GM23338 (cell line): Measurements from ENCODE around the gene FBXW4. TPM values are rescaled to one million over a fixed set of nuclear protein-coding genes. Genes with fewer than 3 reads are reported as not detected.

Experiments used
- ATAC-seq: fragments of 200-7000 bp; cut with Tn5 transposase; 3 replicates; pipeline ENCODE4 v1.9.1; 2020
- DNase-seq: peaks from one replicate; pipeline ENCODE4 v3.0.0-alpha.2; 2015; ENCODE audit warnings: low spot score
- H2AFZ ChIP-seq: fragments of 200-600 bp; sonication (generic); 2 replicates; pipeline ENCODE4 v1.8.0; 2016; ENCODE audit warnings: antibody characterized with exemption, mild to moderate bottlenecking, moderate library complexity
- H3F3A ChIP-seq: fragments of 200-600 bp; sonication (generic); replicated peaks from 2 replicates; pipeline ENCODE4 v1.8.0; 2017; ENCODE audit warnings: antibody characterized with exemption, mixed run types, low read depth
- H3K27ac ChIP-seq: fragments of 200-600 bp; sonication (generic); 2 replicates; pipeline ENCODE4 v1.6.1; 2016; ENCODE audit warnings: low read depth
- H3K27me3 ChIP-seq: fragments of 200-600 bp; sonication (generic); 2 replicates; pipeline ENCODE4 v1.8.0; 2016; ENCODE audit warnings: mild to moderate bottlenecking, mixed run types, moderate library complexity; ENCODE audit not compliant: insufficient read depth
- H3K36me3 ChIP-seq: fragments of 200-600 bp; sonication (generic); 2 replicates; pipeline ENCODE4 v1.8.0; 2016; ENCODE audit warnings: mild to moderate bottlenecking; ENCODE audit not compliant: insufficient read depth
- H3K4me1 ChIP-seq: fragments of 200-600 bp; sonication (generic); 2 replicates; pipeline ENCODE4 v1.8.0; 2016; ENCODE audit warnings: mild to moderate bottlenecking, moderate library complexity; ENCODE audit not compliant: insufficient read depth
- H3K4me2 ChIP-seq: fragments of 200-600 bp; sonication (generic); 2 replicates; pipeline ENCODE4 v1.7.1; 2017; ENCODE audit warnings: mixed run types
- H3K4me3 ChIP-seq: fragments of 200-600 bp; sonication (generic); 2 replicates; pipeline ENCODE4 v1.6.1; 2016; ENCODE audit warnings: mixed run types
- H3K79me2 ChIP-seq: fragments of 200-600 bp; sonication (generic); replicated peaks from 2 replicates; pipeline ENCODE4 v1.8.0; 2017; ENCODE audit warnings: mild to moderate bottlenecking; ENCODE audit not compliant: insufficient read depth
- H3K9me2 ChIP-seq: fragments of 200-600 bp; sonication (generic); 2 replicates; pipeline ENCODE4 v1.8.0; 2017; ENCODE audit not compliant: insufficient read depth
- H4K20me1 ChIP-seq: fragments of 200-600 bp; sonication (generic); replicated peaks from 2 replicates; pipeline ENCODE4 v1.8.0; 2017; ENCODE audit warnings: mild to moderate bottlenecking; ENCODE audit not compliant: insufficient read depth
- H3K27ac Mint-ChIP-seq: 2 replicates; pipeline ENCODE4 v1.8.0; 2020; ENCODE audit warnings: inconsistent platforms, mild to moderate bottlenecking, moderate library complexity, mixed read lengths
- H3K27me3 Mint-ChIP-seq: 3 replicates; pipeline ENCODE4 v1.8.0; 2022; ENCODE audit warnings: low read depth, mild to moderate bottlenecking, moderate library complexity, mixed read lengths, inconsistent platforms; ENCODE audit not compliant: insufficient read depth, poor library complexity
- H3K36me3 Mint-ChIP-seq: 3 replicates; pipeline ENCODE4 v1.8.0; 2021; ENCODE audit warnings: low read depth, mild to moderate bottlenecking, inconsistent platforms, moderate library complexity, mixed read lengths
- H3K4me1 Mint-ChIP-seq: 3 replicates; pipeline ENCODE4 v1.8.0; 2020; ENCODE audit warnings: mild to moderate bottlenecking, inconsistent platforms, mixed read lengths
- H3K4me3 Mint-ChIP-seq: 3 replicates; pipeline ENCODE4 v1.8.0; 2021; ENCODE audit warnings: moderate library complexity, mild to moderate bottlenecking, inconsistent platforms, mixed read lengths
- H3K9me3 Mint-ChIP-seq: 3 replicates; pipeline ENCODE4 v1.8.0; 2020; ENCODE audit warnings: moderate library complexity, mild to moderate bottlenecking, inconsistent platforms, mixed read lengths
- CREB1 ChIP-seq: fragments of 250-450 bp; sonication (Bioruptor Pico); IDR thresholded peaks from 2 replicates; pipeline ENCODE4 v1.5.0; 2020; ENCODE audit warnings: low read depth, mild to moderate bottlenecking, moderate library complexity
- EZH2 ChIP-seq: fragments of 200-600 bp; sonication (generic); IDR thresholded peaks from one replicate; pipeline ENCODE4 v1.8.0; 2017; ENCODE audit warnings: antibody characterized with exemption, mild to moderate bottlenecking, low read depth; ENCODE audit not compliant: unreplicated experiment
- POLR2AphosphoS5 ChIP-seq: IDR thresholded peaks from 2 replicates; pipeline ENCODE4 v1.6.1; 2016; ENCODE audit warnings: antibody characterized with exemption, low read depth
- STAT1 ChIP-seq: IDR thresholded peaks from one replicate; pipeline ENCODE4 v1.6.1; 2016; ENCODE audit warnings: antibody characterized with exemption; ENCODE audit not compliant: unreplicated experiment
- ZNF331 ChIP-seq: fragments of 250-450 bp; sonication (Bioruptor Pico); IDR thresholded peaks from 2 replicates; pipeline ENCODE4 v1.5.0; 2020; ENCODE audit warnings: low read depth, mild to moderate bottlenecking, moderate library complexity
- polyA plus RNA-seq: library from polyadenylated mRNA; unstranded; fragments of >200 nt; fragmentation: Nextera tagmentation; extraction: Ambion mirVana; gene quantifications from 2 replicates; pipeline ENCODE4 v1.2.1, GENCODE V29; 2016
- total RNA-seq: library from RNA; depleted of rRNA; stranded (reverse); fragments of >200 nt; shearing (Covaris generic); gene quantifications from 2 replicates; pipeline ENCODE4 v1.2.3, GENCODE V29; 2014
- TF ChIP-seq, protein P1 (sequence below): fragments of 250-450 bp; sonication (Bioruptor Pico); IDR thresholded peaks from 2 replicates; pipeline ENCODE4 v1.5.0; 2020; ENCODE audit warnings: mild to moderate bottlenecking, moderate library complexity
- TF ChIP-seq, protein P2 (sequence below): IDR thresholded peaks from one replicate; pipeline ENCODE4 v1.6.1; 2018; ENCODE audit warnings: antibody characterized with exemption; ENCODE audit not compliant: unreplicated experiment
- TF ChIP-seq, protein P3 (sequence below), 2 experiments: fragments of 200-600 bp in 1 of 2; sonication (generic) in 1 of 2; conservative IDR thresholded peaks; 2 replicates each; pipeline versions ENCODE4 v1.5.1 to v1.6.1; 2016 to 2017; ENCODE audit warnings: antibody characterized with exemption in 2 of 2, low read depth in 2 of 2, mild to moderate bottlenecking in 2 of 2, moderate library complexity in 1 of 2

The FBXW4 gene
- total and polyA plus RNA-seq, 2 experiments from 2014 or later: 8.0 to 18.6 TPM

DNA sequence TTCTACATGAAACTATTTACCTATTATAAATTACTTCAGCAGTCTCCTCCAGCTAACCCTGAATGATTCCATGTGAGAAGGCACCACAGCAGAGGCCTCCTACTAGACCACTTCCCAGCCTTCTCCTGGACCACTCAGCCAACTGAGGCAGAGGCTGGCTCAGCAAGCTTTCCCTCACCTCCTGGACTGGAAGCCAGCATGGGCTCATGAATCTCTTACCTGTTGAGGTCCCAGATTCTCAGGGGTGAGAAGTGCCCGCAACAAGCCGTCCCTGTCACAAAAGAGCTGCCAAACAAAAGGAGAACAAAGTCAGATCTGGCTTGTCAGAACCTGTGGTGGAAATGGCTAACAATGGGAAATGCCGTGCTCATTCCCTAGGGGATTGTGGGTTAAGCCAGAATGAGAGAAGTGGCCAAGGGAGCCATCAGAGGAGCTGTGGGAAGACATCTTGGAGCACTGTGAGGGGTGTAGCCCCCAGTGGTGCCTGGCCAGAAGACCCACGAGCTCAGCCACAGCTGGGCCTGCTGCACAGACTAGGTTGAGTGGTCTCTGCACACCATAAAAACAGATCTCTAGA lies 70.4 kb downstream of the FBXW4 start:
- Mint-ChIP-seq H3K27ac (no peak overlapping the region), H3K9me3 (no peaks in the 10 kb centered on the region), H3K27me3 (peaks cover 4% of the 10 kb centered on the region), H3K4me3 (no peak overlapping the region), H3K36me3 (peaks cover 8% of the 10 kb centered on the region), H3K4me1 (no peaks in the 10 kb centered on the region)
- H4K20me1 ChIP-seq: no peaks in the 10 kb centered on the region
- H3F3A ChIP-seq: no peaks in the 10 kb centered on the region
- no peaks in the 10 kb centered on the region for H3K79me2 ChIP-seq
- peaks cover 3% of the 10 kb centered on the region; the same call in 1 of the 2 replicates for H3K36me3 ChIP-seq
- no peak overlapping the region for H3K27ac ChIP-seq
- no peaks in the 10 kb centered on the region for H3K27me3 ChIP-seq
- ATAC-seq (no peak), DNase-seq (no peak)
- H3K4me2 ChIP-seq: no peak overlapping the region
- no peak overlapping the region for H2AFZ ChIP-seq
- H3K4me3 ChIP-seq: no peak overlapping the region
- no peaks in the 10 kb centered on the region for H3K9me2 ChIP-seq
- TF ChIP-seq POLR2AphosphoS5 (no peak), ZNF331 (CRISPR knock-in tag) (no peak), EZH2 (no peak), CREB1 (no peak), STAT1 (no peak)
- TF ChIP-seq, protein P1, sequence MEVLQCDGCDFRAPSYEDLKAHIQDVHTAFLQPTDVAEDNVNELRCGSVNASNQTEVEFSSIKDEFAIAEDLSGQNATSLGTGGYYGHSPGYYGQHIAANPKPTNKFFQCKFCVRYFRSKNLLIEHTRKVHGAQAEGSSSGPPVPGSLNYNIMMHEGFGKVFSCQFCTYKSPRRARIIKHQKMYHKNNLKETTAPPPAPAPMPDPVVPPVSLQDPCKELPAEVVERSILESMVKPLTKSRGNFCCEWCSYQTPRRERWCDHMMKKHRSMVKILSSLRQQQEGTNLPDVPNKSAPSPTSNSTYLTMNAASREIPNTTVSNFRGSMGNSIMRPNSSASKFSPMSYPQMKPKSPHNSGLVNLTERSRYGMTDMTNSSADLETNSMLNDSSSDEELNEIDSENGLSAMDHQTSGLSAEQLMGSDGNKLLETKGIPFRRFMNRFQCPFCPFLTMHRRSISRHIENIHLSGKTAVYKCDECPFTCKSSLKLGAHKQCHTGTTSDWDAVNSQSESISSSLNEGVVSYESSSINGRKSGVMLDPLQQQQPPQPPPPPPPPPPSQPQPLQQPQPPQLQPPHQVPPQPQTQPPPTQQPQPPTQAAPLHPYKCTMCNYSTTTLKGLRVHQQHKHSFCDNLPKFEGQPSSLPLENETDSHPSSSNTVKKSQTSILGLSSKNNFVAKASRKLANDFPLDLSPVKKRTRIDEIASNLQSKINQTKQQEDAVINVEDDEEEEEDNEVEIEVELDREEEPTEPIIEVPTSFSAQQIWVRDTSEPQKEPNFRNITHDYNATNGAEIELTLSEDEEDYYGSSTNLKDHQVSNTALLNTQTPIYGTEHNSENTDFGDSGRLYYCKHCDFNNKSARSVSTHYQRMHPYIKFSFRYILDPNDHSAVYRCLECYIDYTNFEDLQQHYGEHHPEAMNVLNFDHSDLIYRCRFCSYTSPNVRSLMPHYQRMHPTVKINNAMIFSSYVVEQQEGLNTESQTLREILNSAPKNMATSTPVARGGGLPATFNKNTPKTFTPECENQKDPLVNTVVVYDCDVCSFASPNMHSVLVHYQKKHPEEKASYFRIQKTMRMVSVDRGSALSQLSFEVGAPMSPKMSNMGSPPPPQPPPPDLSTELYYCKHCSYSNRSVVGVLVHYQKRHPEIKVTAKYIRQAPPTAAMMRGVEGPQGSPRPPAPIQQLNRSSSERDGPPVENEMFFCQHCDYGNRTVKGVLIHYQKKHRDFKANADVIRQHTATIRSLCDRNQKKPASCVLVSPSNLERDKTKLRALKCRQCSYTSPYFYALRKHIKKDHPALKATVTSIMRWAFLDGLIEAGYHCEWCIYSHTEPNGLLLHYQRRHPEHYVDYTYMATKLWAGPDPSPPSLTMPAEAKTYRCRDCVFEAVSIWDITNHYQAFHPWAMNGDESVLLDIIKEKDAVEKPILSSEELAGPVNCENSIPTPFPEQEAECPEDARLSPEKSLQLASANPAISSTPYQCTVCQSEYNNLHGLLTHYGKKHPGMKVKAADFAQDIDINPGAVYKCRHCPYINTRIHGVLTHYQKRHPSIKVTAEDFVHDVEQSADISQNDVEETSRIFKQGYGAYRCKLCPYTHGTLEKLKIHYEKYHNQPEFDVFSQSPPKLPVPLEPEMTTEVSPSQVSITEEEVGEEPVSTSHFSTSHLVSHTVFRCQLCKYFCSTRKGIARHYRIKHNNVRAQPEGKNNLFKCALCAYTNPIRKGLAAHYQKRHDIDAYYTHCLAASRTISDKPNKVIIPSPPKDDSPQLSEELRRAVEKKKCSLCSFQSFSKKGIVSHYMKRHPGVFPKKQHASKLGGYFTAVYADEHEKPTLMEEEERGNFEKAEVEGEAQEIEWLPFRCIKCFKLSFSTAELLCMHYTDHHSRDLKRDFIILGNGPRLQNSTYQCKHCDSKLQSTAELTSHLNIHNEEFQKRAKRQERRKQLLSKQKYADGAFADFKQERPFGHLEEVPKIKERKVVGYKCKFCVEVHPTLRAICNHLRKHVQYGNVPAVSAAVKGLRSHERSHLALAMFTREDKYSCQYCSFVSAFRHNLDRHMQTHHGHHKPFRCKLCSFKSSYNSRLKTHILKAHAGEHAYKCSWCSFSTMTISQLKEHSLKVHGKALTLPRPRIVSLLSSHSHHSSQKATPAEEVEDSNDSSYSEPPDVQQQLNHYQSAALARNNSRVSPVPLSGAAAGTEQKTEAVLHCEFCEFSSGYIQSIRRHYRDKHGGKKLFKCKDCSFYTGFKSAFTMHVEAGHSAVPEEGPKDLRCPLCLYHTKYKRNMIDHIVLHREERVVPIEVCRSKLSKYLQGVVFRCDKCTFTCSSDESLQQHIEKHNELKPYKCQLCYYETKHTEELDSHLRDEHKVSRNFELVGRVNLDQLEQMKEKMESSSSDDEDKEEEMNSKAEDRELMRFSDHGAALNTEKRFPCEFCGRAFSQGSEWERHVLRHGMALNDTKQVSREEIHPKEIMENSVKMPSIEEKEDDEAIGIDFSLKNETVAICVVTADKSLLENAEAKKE (CRISPR knock-in tag): no peak
- TF ChIP-seq, protein P2, sequence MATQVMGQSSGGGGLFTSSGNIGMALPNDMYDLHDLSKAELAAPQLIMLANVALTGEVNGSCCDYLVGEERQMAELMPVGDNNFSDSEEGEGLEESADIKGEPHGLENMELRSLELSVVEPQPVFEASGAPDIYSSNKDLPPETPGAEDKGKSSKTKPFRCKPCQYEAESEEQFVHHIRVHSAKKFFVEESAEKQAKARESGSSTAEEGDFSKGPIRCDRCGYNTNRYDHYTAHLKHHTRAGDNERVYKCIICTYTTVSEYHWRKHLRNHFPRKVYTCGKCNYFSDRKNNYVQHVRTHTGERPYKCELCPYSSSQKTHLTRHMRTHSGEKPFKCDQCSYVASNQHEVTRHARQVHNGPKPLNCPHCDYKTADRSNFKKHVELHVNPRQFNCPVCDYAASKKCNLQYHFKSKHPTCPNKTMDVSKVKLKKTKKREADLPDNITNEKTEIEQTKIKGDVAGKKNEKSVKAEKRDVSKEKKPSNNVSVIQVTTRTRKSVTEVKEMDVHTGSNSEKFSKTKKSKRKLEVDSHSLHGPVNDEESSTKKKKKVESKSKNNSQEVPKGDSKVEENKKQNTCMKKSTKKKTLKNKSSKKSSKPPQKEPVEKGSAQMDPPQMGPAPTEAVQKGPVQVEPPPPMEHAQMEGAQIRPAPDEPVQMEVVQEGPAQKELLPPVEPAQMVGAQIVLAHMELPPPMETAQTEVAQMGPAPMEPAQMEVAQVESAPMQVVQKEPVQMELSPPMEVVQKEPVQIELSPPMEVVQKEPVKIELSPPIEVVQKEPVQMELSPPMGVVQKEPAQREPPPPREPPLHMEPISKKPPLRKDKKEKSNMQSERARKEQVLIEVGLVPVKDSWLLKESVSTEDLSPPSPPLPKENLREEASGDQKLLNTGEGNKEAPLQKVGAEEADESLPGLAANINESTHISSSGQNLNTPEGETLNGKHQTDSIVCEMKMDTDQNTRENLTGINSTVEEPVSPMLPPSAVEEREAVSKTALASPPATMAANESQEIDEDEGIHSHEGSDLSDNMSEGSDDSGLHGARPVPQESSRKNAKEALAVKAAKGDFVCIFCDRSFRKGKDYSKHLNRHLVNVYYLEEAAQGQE: no peak
- TF ChIP-seq, protein P3, sequence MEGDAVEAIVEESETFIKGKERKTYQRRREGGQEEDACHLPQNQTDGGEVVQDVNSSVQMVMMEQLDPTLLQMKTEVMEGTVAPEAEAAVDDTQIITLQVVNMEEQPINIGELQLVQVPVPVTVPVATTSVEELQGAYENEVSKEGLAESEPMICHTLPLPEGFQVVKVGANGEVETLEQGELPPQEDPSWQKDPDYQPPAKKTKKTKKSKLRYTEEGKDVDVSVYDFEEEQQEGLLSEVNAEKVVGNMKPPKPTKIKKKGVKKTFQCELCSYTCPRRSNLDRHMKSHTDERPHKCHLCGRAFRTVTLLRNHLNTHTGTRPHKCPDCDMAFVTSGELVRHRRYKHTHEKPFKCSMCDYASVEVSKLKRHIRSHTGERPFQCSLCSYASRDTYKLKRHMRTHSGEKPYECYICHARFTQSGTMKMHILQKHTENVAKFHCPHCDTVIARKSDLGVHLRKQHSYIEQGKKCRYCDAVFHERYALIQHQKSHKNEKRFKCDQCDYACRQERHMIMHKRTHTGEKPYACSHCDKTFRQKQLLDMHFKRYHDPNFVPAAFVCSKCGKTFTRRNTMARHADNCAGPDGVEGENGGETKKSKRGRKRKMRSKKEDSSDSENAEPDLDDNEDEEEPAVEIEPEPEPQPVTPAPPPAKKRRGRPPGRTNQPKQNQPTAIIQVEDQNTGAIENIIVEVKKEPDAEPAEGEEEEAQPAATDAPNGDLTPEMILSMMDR (conservative IDR thresholded peaks at IDR 0.05; ENCODE audit: low read depth in 2 of 2): no peak
- no peaks in the 10 kb centered on the region for H3K4me1 ChIP-seq
